ENCODE measurements around the gene ALDH1B1. TPM values are rescaled to one million over a fixed set of nuclear protein-coding genes. Genes with fewer than 3 reads are reported as not detected.
A peak's percentile ranks its signal among the peaks of the same experiment; 100 is the strongest.

The ALDH1B1 gene
- total RNA-seq: 10 to 100 TPM; 15.6 to 29.1 TPM

- peak; percentile 99 for ATAC-seq (replicated peaks)
Observed at GRCh38 chr9:38392235-38393127, at the start of gene ALDH1B1. Gene ALDH1B1, plus strand, starts transcription at chr9:38392702. Its CDS starts 3,047 bp downstream, at chr9:38395749.

DNA sequence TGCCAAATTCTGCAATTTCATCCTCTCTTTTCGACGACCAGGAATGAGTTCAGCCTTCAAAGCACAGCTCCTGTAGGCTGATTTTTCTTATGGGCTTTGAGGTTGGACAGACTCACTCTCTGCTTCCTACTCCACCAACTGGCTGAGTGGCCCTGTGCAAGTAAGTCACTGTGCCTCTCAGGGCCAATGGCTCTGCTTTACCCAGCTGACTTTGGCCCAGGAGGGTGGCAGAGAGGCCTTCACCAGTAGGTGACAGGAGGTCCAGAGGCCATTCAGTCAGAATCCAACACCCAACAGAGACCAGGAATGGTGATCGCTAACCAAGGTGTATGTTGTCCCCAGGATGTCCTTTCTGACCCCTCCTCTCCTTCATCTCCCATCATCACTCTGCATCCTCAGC lies 49.5 kb upstream of the ALDH1B1 start:
- H3K36me3 Mint-ChIP-seq (ENCODE audit: low read depth): no peaks in the 10 kb centered on the region
- H3K4me3 Mint-ChIP-seq: no peak overlapping the region
- H3K27ac Mint-ChIP-seq: no peak overlapping the region
- ATAC-seq (replicated peaks): no peak
- H3K27me3 Mint-ChIP-seq: peaks cover 7% of the 10 kb centered on the region
- H3K4me1 Mint-ChIP-seq: no peaks in the 10 kb centered on the region
- H3K9me3 Mint-ChIP-seq: no peaks in the 10 kb centered on the region

More at GRCh38 chr9:38392235-38393127, at the start of gene ALDH1B1:
- H3K27ac Mint-ChIP-seq: peak within 1 kb of the TSS; percentile 91
- H3K9me3 Mint-ChIP-seq: no peaks in the 10 kb centered on the region
- H3K4me1 Mint-ChIP-seq: peaks cover 10% of the 10 kb centered on the region
- peaks cover 23% of the 10 kb centered on the region for H3K36me3 Mint-ChIP-seq (ENCODE audit: low read depth)
- peaks cover 3% of the 10 kb centered on the region for H3K27me3 Mint-ChIP-seq
- H3K4me3 Mint-ChIP-seq: peak within 1 kb of the TSS; percentile 96

GRCh38 chr9:38343552-38343951 lies 49.0 kb upstream of the ALDH1B1 start:
- Mint-ChIP-seq H3K4me3 (no peak overlapping the region), H3K27ac (no peak overlapping the region), H3K36me3 (ENCODE audit: low read depth) (no peaks in the 10 kb centered on the region), H3K27me3 (peaks cover 7% of the 10 kb centered on the region), H3K9me3 (no peaks in the 10 kb centered on the region), H3K4me1 (no peaks in the 10 kb centered on the region)
- ATAC-seq (replicated peaks): no peak

GRCh38 chr9:38344566-38345324 lies 47.8 kb upstream of the ALDH1B1 start:
- ATAC-seq (replicated peaks): no peak
- H3K36me3 Mint-ChIP-seq (ENCODE audit: low read depth): no peaks in the 10 kb centered on the region
- H3K4me1 Mint-ChIP-seq: no peaks in the 10 kb centered on the region

DNA sequence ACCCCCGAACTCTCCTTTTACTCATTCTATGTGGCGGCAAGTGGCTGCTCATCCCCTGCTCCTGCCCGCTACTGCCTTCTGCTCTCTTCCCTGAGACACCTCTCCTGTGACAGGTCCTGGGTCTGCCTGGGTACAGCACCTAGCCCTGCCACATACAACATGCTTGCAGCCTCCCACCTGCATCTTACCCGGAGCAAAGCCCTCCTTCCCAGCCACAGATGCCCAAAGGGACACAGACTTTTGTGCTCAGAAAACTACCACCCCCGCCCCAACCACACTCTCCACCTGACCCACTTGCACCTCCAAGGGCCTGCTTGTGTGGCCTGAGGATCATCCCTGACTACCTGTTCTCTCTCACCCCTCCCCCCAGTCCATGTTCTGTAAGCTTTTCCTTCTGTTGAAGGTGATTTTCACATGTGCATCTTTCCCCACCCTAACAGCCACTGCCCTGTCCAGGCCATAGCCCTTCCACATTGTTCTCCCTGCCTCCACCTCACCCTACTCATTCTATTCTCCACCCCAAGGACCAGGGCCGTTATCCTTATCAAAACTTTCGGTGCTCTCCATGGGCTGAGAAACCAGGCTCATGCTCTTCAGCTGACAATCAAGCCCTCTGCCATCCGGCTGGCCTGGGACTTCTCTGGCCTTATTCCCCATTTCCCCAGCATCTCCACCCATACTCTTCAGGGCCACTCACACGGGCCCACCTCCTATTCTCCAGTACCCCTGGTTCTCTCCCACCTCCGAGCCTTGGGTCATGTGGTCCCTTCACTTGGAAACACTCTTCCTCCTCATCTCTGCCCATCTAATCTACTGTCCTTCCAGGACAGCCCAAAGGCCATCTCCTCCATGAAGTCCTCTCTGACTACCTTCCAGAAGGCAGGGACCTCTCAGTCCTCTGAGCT lies 46.4 kb upstream of the ALDH1B1 start:
- Mint-ChIP-seq H3K27me3 (peaks cover 19% of the 10 kb centered on the region), H3K4me3 (no peak overlapping the region), H3K9me3 (no peaks in the 10 kb centered on the region), H3K27ac (no peak overlapping the region), H3K36me3 (ENCODE audit: low read depth) (no peaks in the 10 kb centered on the region), H3K4me1 (no peaks in the 10 kb centered on the region)
- ATAC-seq (replicated peaks): no peak

More at GRCh38 chr9:38344566-38345324, 47.8 kb upstream of the ALDH1B1 start:
- Mint-ChIP-seq H3K27ac (no peak overlapping the region), H3K4me3 (no peak overlapping the region), H3K27me3 (peaks cover 11% of the 10 kb centered on the region), H3K9me3 (no peaks in the 10 kb centered on the region)

DNA sequence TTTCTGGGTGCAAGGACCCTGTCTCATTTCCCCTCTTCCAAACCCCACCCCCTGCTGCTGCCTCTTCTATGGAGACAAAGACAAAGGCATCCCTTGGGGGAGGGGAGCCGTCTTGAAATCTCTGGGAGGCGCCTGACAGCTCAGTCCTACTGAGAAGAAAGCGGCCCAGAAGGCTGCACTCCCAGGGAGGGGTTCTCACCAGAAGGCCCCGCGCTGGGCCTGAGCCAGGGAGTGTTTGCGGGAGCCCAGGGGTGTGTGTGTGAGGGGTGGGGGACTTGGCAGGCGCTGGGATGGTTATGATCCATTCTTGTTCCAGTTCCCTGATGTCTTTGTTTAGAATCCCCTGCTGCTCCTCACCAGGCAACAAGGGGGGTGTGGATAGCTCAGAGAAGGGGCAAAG lies 45.7 kb upstream of the ALDH1B1 start:
- no peak for ATAC-seq (replicated peaks)
- Mint-ChIP-seq H3K4me1 (no peaks in the 10 kb centered on the region), H3K27ac (no peak overlapping the region), H3K9me3 (no peaks in the 10 kb centered on the region), H3K27me3 (peaks cover 20% of the 10 kb centered on the region), H3K36me3 (ENCODE audit: low read depth) (no peaks in the 10 kb centered on the region), H3K4me3 (no peak overlapping the region)

DNA sequence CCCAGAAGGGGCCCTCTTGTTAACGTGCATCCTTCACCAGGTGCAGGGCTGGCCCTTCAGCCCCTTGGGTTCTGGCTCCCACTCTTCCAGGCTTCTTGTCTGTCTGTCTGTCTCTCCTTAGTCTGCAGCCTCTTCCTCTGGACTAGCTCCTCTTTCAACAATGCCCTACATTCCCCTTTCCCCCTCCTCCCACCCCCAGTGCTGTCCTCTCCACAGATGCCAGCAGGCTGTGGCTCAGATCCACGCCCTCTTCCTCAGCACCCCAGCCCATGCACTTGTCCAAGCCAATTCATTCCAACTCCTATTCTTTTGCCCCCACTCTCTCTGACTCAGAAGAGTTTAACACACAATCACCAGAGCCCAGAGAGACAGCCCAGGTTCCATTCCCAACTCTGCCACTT lies 45.2 kb upstream of the ALDH1B1 start:
- Mint-ChIP-seq H3K9me3 (no peaks in the 10 kb centered on the region), H3K36me3 (ENCODE audit: low read depth) (no peaks in the 10 kb centered on the region), H3K4me1 (no peaks in the 10 kb centered on the region), H3K27me3 (peaks cover 20% of the 10 kb centered on the region), H3K4me3 (no peak overlapping the region), H3K27ac (no peak overlapping the region)
- ATAC-seq (replicated peaks): no peak

- Mint-ChIP-seq H3K27ac (no peak overlapping the region), H3K36me3 (ENCODE audit: low read depth) (no peaks in the 10 kb centered on the region), H3K9me3 (no peaks in the 10 kb centered on the region), H3K4me1 (no peaks in the 10 kb centered on the region), H3K27me3 (peaks cover 20% of the 10 kb centered on the region), H3K4me3 (no peak overlapping the region)
- ATAC-seq (replicated peaks): no peak
Observed at GRCh38 chr9:38347946-38348345, 44.6 kb upstream of the ALDH1B1 start.

DNA sequence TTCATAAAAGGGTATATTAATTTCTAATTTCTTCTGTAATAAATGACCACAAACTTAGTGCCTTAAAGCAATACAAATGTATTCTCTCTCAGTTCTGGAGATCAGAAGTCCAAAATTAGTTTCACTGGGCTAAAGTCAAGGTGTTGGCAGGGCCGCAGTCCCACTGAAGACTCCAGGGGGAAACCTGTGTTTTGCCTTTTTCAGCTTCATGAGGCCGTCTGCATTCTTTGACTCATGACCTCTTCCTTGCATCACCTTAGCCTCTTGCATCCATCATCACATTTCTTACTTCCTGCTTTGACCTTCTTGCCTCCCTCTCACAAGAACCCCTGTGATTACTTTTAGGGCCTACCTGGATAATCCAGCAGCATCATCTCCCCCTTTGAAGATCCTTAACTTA lies 42.0 kb upstream of the ALDH1B1 start:
- ATAC-seq (replicated peaks): no peak
- no peaks in the 10 kb centered on the region for H3K9me3 Mint-ChIP-seq
- H3K27ac Mint-ChIP-seq: no peak overlapping the region
- no peaks in the 10 kb centered on the region for H3K4me1 Mint-ChIP-seq
- H3K27me3 Mint-ChIP-seq: peaks cover 23% of the 10 kb centered on the region
- H3K4me3 Mint-ChIP-seq: no peak overlapping the region
- no peaks in the 10 kb centered on the region for H3K36me3 Mint-ChIP-seq (ENCODE audit: low read depth)

- no peak overlapping the region for H3K4me3 Mint-ChIP-seq
- no peak for ATAC-seq (replicated peaks)
- no peaks in the 10 kb centered on the region for H3K9me3 Mint-ChIP-seq
- no peak overlapping the region for H3K27ac Mint-ChIP-seq
- H3K4me1 Mint-ChIP-seq: no peaks in the 10 kb centered on the region
- H3K36me3 Mint-ChIP-seq (ENCODE audit: low read depth): no peaks in the 10 kb centered on the region
- H3K27me3 Mint-ChIP-seq: peaks cover 23% of the 10 kb centered on the region
Observed at GRCh38 chr9:38352530-38353328, 39.8 kb upstream of the ALDH1B1 start.

- ATAC-seq (replicated peaks): no peak
- H3K27me3 Mint-ChIP-seq: peaks cover 11% of the 10 kb centered on the region
- no peaks in the 10 kb centered on the region for H3K9me3 Mint-ChIP-seq
- H3K27ac Mint-ChIP-seq: no peak overlapping the region
- H3K4me3 Mint-ChIP-seq: no peak overlapping the region
- H3K36me3 Mint-ChIP-seq (ENCODE audit: low read depth): no peaks in the 10 kb centered on the region
- no peaks in the 10 kb centered on the region for H3K4me1 Mint-ChIP-seq
Observed at GRCh38 chr9:38355115-38355514, 37.4 kb upstream of the ALDH1B1 start.

- no peak overlapping the region for H3K4me3 Mint-ChIP-seq
- H3K9me3 Mint-ChIP-seq: no peaks in the 10 kb centered on the region
- H3K4me1 Mint-ChIP-seq: no peaks in the 10 kb centered on the region
- no peaks in the 10 kb centered on the region for H3K36me3 Mint-ChIP-seq (ENCODE audit: low read depth)
- H3K27me3 Mint-ChIP-seq: peaks cover 8% of the 10 kb centered on the region
- ATAC-seq (replicated peaks): no peak
- H3K27ac Mint-ChIP-seq: no peak overlapping the region
Observed at GRCh38 chr9:38355517-38356120, 36.9 kb upstream of the ALDH1B1 start.

- no peak overlapping the region for H3K4me3 Mint-ChIP-seq
- no peaks in the 10 kb centered on the region for H3K4me1 Mint-ChIP-seq
- no peaks in the 10 kb centered on the region for H3K9me3 Mint-ChIP-seq
- no peak overlapping the region for H3K27ac Mint-ChIP-seq
- no peak for ATAC-seq (replicated peaks)
- H3K36me3 Mint-ChIP-seq (ENCODE audit: low read depth): no peaks in the 10 kb centered on the region
- peaks cover 3% of the 10 kb centered on the region for H3K27me3 Mint-ChIP-seq
Observed at GRCh38 chr9:38356851-38357250, 35.7 kb upstream of the ALDH1B1 start.
